H9 (cell line): Measurements from ENCODE around the gene TAS2R40. TPM values are rescaled to one million over a fixed set of nuclear protein-coding genes. Genes with fewer than 3 reads are reported as not detected.

ENCODE experiments used
- DNase-seq: peaks from one replicate; pipeline ENCODE4 v3.0.0-alpha.2; 2017
- H2AFZ ChIP-seq: one replicate; pipeline ENCODE4 v1.6.1; 2013; ENCODE audit warnings: mild to moderate bottlenecking, low read length, control low read depth, moderate library complexity
- H2AK5ac ChIP-seq: 2 replicates; pipeline ENCODE4 v1.6.1; 2013; ENCODE audit warnings: low read length, control low read depth, mixed read lengths; ENCODE audit not compliant: insufficient read length
- H2BK120ac ChIP-seq: one replicate; pipeline ENCODE4 v1.6.1; 2013; ENCODE audit warnings: low read depth, mild to moderate bottlenecking, low read length, control low read depth, inconsistent platforms; ENCODE audit not compliant: poor library complexity, severe bottlenecking
- H2BK12ac ChIP-seq: 2 replicates; pipeline ENCODE4 v1.6.1; 2013; ENCODE audit warnings: low read length, control low read depth, mixed read lengths, low read depth; ENCODE audit not compliant: insufficient read length
- H2BK15ac ChIP-seq: 2 replicates; pipeline ENCODE4 v1.6.1; 2013; ENCODE audit warnings: low read depth, low read length, control low read depth
- H2BK20ac ChIP-seq: one replicate; pipeline ENCODE4 v1.6.1; 2013; ENCODE audit warnings: low read depth, mild to moderate bottlenecking, low read length, control low read depth, inconsistent platforms; ENCODE audit not compliant: poor library complexity, severe bottlenecking
- H2BK5ac ChIP-seq: 2 replicates; pipeline ENCODE4 v1.6.1; 2013; ENCODE audit warnings: low read length, control low read depth, mixed read lengths; ENCODE audit not compliant: insufficient read length
- H3K14ac ChIP-seq: 2 replicates; pipeline ENCODE4 v1.6.1; 2013; ENCODE audit warnings: low read length, control low read depth; ENCODE audit not compliant: insufficient read depth
- H3K18ac ChIP-seq: 2 replicates; pipeline ENCODE4 v1.6.1; 2013; ENCODE audit warnings: low read depth, mild to moderate bottlenecking, mixed read lengths, low read length, control low read depth; ENCODE audit not compliant: insufficient read length
- H3K23ac ChIP-seq: 2 replicates; pipeline ENCODE4 v1.6.1; 2013; ENCODE audit warnings: low read length, control low read depth, mixed read lengths, low read depth; ENCODE audit not compliant: insufficient read length
- H3K23me2 ChIP-seq: 2 replicates; pipeline ENCODE4 v1.6.1; 2013; ENCODE audit warnings: low read depth, mild to moderate bottlenecking, mixed read lengths, low read length, control low read depth; ENCODE audit not compliant: insufficient read length, poor library complexity, severe bottlenecking
- H3K27ac ChIP-seq: 2 replicates; pipeline ENCODE4 v1.5.1; 2013; ENCODE audit warnings: low read length, control low read depth, mixed read lengths, low read depth; ENCODE audit not compliant: insufficient read length
- H3K27me3 ChIP-seq: 2 replicates; pipeline ENCODE4 v1.6.1; 2013; ENCODE audit warnings: low read length, control low read depth, inconsistent platforms; ENCODE audit not compliant: insufficient read depth
- H3K4ac ChIP-seq: 2 replicates; pipeline ENCODE4 v1.6.1; 2013; ENCODE audit warnings: low read depth, mild to moderate bottlenecking, control low read depth, inconsistent platforms, low read length, moderate library complexity
- H3K4me1 ChIP-seq: 2 replicates; pipeline ENCODE4 v1.6.1; 2013; ENCODE audit warnings: low read length, control low read depth, inconsistent platforms; ENCODE audit not compliant: insufficient read depth
- H3K4me2 ChIP-seq: 2 replicates; pipeline ENCODE4 v1.6.1; 2013; ENCODE audit warnings: low read length, control low read depth, mixed read lengths; ENCODE audit not compliant: insufficient read length, insufficient read depth
- H3K56ac ChIP-seq: 2 replicates; pipeline ENCODE4 v1.6.1; 2013; ENCODE audit warnings: low read depth, mild to moderate bottlenecking, mixed read lengths, low read length, control low read depth; ENCODE audit not compliant: insufficient read length
- H3K79me1 ChIP-seq: 2 replicates; pipeline ENCODE4 v1.6.1; 2013; ENCODE audit warnings: low read depth, mild to moderate bottlenecking, moderate library complexity, low read length, control low read depth, inconsistent platforms; ENCODE audit not compliant: insufficient read depth, poor library complexity, severe bottlenecking
- H3K79me2 ChIP-seq: 2 replicates; pipeline ENCODE4 v1.6.1; 2013; ENCODE audit warnings: low read length, control low read depth, inconsistent platforms; ENCODE audit not compliant: insufficient read depth
- H3K9ac ChIP-seq: 2 replicates; pipeline ENCODE4 v1.6.1; 2013; ENCODE audit warnings: low read length, control low read depth, mixed read lengths; ENCODE audit not compliant: insufficient read length; ENCODE audit errors: extremely low read depth
- H3K9me3 ChIP-seq: one replicate; pipeline ENCODE4 v1.6.1; 2013; ENCODE audit warnings: low read depth, low read length, inconsistent platforms; ENCODE audit not compliant: control insufficient read depth
- H3T11ph ChIP-seq: one replicate; pipeline ENCODE4 v1.6.1; 2013; ENCODE audit warnings: mild to moderate bottlenecking, low read length, control low read depth, inconsistent platforms
- H4K20me1 ChIP-seq: one replicate; pipeline ENCODE4 v1.6.1; 2013; ENCODE audit not compliant: control insufficient read depth, insufficient read length, insufficient read depth
- H4K5ac ChIP-seq: 2 replicates; pipeline ENCODE4 v1.6.1; 2013; ENCODE audit warnings: low read depth, mild to moderate bottlenecking, mixed read lengths, low read length, control low read depth; ENCODE audit not compliant: insufficient read length
- H4K8ac ChIP-seq: replicated peaks from 2 replicates; pipeline ENCODE4 v1.6.1; 2013; ENCODE audit warnings: low read length, control low read depth, mixed read lengths, low read depth; ENCODE audit not compliant: insufficient read length
- H4K91ac ChIP-seq: 2 replicates; pipeline ENCODE4 v1.6.1; 2013; ENCODE audit warnings: low read depth, mild to moderate bottlenecking, moderate library complexity, mixed read lengths, low read length, control low read depth; ENCODE audit not compliant: insufficient read length
- H3K27ac Mint-ChIP-seq, 3 experiments: 2 replicates in 2 of 3; 3 replicates in 1 of 3; pipeline ENCODE4 v1.8.0; 2020 to 2021; ENCODE audit warnings: mixed read lengths in 3 of 3, mild to moderate bottlenecking in 1 of 3, moderate library complexity in 1 of 3
- H3K27me3 Mint-ChIP-seq: 2 replicates; pipeline ENCODE4 v1.8.0; 2021; ENCODE audit warnings: low read depth, mild to moderate bottlenecking, moderate library complexity, mixed read lengths
- H3K36me3 Mint-ChIP-seq, 3 experiments: 2 replicates in 2 of 3; 3 replicates in 1 of 3; pipeline ENCODE4 v1.8.0; 2020 to 2021; ENCODE audit warnings: low read depth in 3 of 3, mixed read lengths in 3 of 3; ENCODE audit not compliant: insufficient read depth in 1 of 3
- H3K4me1 Mint-ChIP-seq, 2 experiments: 2 replicates each; pipeline ENCODE4 v1.8.0; 2020; ENCODE audit warnings: mixed read lengths in 2 of 2
- H3K4me3 Mint-ChIP-seq, 2 experiments: 2 replicates in 1 of 2; 3 replicates in 1 of 2; pipeline ENCODE4 v1.8.0; 2020 to 2021; ENCODE audit warnings: mild to moderate bottlenecking in 2 of 2, mixed read lengths in 2 of 2, moderate library complexity in 1 of 2
- H3K9me3 Mint-ChIP-seq, 2 experiments: 2 replicates in 1 of 2; 3 replicates in 1 of 2; pipeline ENCODE4 v1.8.0; 2020; ENCODE audit warnings: mild to moderate bottlenecking in 2 of 2, mixed read lengths in 2 of 2, moderate library complexity in 1 of 2
- CTCF ChIP-seq: fragments of 200-600 bp; sonication (generic); conservative IDR thresholded peaks from 3 replicates; pipeline ENCODE4 v1.8.0; 2021; ENCODE audit warnings: antibody characterized with exemption, mild to moderate bottlenecking
- WGBS: extraction: QIAGEN DNeasy Blood & Tissue Kit; methylation state at CpG from one replicate; pipeline ENCODE4 v1.1.7; 2013; ENCODE audit warnings: missing lambda C conversion rate, low lambda C conversion rate, mixed read lengths; ENCODE audit not compliant: insufficient read length; ENCODE audit errors: extremely low coverage; 5-methylcytosine and 5-hydroxymethylcytosine counted together
- total RNA-seq: library from RNA; stranded (reverse); gene quantifications from 2 replicates; pipeline ENCODE4 v1.2.1, GENCODE V29; 2021

TAS2R40 gene
- total RNA-seq, 1 experiment from 2014 or later = not detected

DNA sequence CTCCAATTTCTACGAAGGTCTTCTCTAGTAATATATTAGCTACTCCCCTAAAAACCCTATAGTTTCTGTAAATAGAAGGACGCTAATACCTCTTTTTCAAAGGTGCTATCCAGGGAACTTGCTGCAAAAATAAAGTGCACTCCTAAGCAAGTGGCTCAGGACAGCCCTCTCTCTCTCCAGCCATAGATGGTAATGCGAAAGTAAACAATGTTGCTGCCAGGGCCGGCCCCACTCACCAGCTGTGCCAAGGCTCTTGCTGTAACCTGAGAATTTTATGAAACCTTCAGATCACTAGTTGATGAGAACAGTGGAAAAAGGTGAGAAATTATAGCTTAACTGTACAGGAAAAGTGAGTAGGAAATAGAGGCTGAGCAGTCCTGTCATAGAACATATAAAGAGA, 49.5 kb upstream of the TAS2R40 start:
- Histone ChIP-seq H3K4me1 (no peaks in the 10 kb centered on the region), H2BK5ac (no peak overlapping the region), H4K91ac (no peak overlapping the region), H3K56ac (no peak overlapping the region), H3K9me3 (no peaks in the 10 kb centered on the region), H2BK15ac (no peak overlapping the region), H2BK20ac (no peak overlapping the region), H3K18ac (no peak overlapping the region), H3K79me2 (no peaks in the 10 kb centered on the region), H2AK5ac (no peak overlapping the region), H3K23me2 (no peaks in the 10 kb centered on the region), H4K5ac (no peak overlapping the region), H2BK12ac (no peak overlapping the region), H3K79me1 (no peaks in the 10 kb centered on the region), H3T11ph (no peak overlapping the region), H3K14ac (no peak overlapping the region), H3K4ac (no peak overlapping the region), H3K4me2 (no peak overlapping the region), H4K8ac (no peak overlapping the region), H2BK120ac (no peak overlapping the region), H3K23ac (no peak overlapping the region), H4K20me1 (no peaks in the 10 kb centered on the region), H3K27ac (no peak overlapping the region), H3K9ac (no peak overlapping the region), H2AFZ (no peak overlapping the region), H3K27me3 (no peaks in the 10 kb centered on the region)
- H3K27me3 Mint-ChIP-seq = 0 out of 2 replicates have a peak, but pooled peaks cover 1% of the 10 kb centered on the region
- H3K4me3 Mint-ChIP-seq = no peak overlapping the region
- no CpG with 5 or more reads among the region's 4 CpGs for WGBS
- peaks cover 4 to 5% of the 10 kb centered on the region in 2 experiments for H3K4me1 Mint-ChIP-seq
- H3K9me3 Mint-ChIP-seq = peaks cover 7 to 13% of the 10 kb centered on the region in 2 experiments; a peak in 4 of 5 replicates
- H3K36me3 Mint-ChIP-seq = peaks cover 0 to 2% (median under 1%) of the 10 kb centered on the region in 3 experiments; a peak in 1 of 7 replicates
- H3K27ac Mint-ChIP-seq = no peak overlapping the region
- no peak for TF ChIP-seq CTCF
- no peak for DNase-seq
